NOMO-1 treated with dmso at 0.1 percent for 144 hours (cell line): ENCODE data around the gene DHX9.
"Not testable (repeated sequence)": the region's sequence is repeated elsewhere in the genome, so short reads cannot be mapped to it uniquely, and the experiment has no call there.

Source experiments
- DNase-seq: peaks from one replicate; lab custom pipeline; 2025; ENCODE audit not compliant: unreplicated experiment; lab: John Stamatoyannopoulos, UW

Gene DHX9

GRCh38 chr1:182888736-182889531, 49.8 kb downstream of the DHX9 start:
- DNase-seq, result no peak

GRCh38 chr1:182889997-182890396, 50.9 kb downstream of the DHX9 start:
- DNase-seq, result peak; percentile 38

GRCh38 chr1:182890927-182891610, 51.9 kb downstream of the DHX9 start:
- no peak for DNase-seq

- no peak for DNase-seq
These were observed 58.5 kb downstream of the DHX9 start for GRCh38 chr1:182897696-182898095.

- not testable (repeated sequence) for DNase-seq
These were observed 62.8 kb downstream of the DHX9 start for GRCh38 chr1:182901946-182902345.

GRCh38 chr1:182905321-182905720, 66.2 kb downstream of the DHX9 start:
- no peak for DNase-seq

GRCh38 chr1:182909578-182909977, 70.4 kb downstream of the DHX9 start:
- DNase-seq, result no peak

- no peak for DNase-seq
These were observed 71.0 kb downstream of the DHX9 start for GRCh38 chr1:182910143-182910542.

GRCh38 chr1:182913401-182913800, 74.3 kb downstream of the DHX9 start:
- no peak for DNase-seq

- DNase-seq, result no peak
These were observed 78.2 kb downstream of the DHX9 start for GRCh38 chr1:182917378-182917777.

GRCh38 chr1:182925661-182926060, 86.5 kb downstream of the DHX9 start:
- no peak for DNase-seq

- DNase-seq, result peak; percentile 37
These were observed 88.7 kb downstream of the DHX9 start for GRCh38 chr1:182927693-182928433.

- DNase-seq, result no peak
These were observed 91.8 kb downstream of the DHX9 start for GRCh38 chr1:182930985-182931384.

GRCh38 chr1:182935716-182936115, 96.6 kb downstream of the DHX9 start:
- no peak for DNase-seq
